Natural killer cell treated with Interleukin-12 subunit alpha and Interleukin-12 subunit beta and Interleukin-15 and Interleukin-18, amount 100 ng/mL, for 72 hours (primary cell): ENCODE measurements around the gene OR52E5. TPM values are rescaled to one million over a fixed set of nuclear protein-coding genes. Genes with fewer than 3 reads are reported as not detected.

ENCODE experiments used
- ATAC-seq, 2 donors: fragments of 150-1000 bp; cut with Tn5 transposase in 1 of 2; sonication (Bioruptor Pico), chemical (Tn5 transposase) in 1 of 2; 2 replicates each; pipeline ENCODE4 v1.10.0; 2021
- DNase-seq: peaks from one replicate; pipeline ENCODE4 v3.0.0; 2022; ENCODE audit warnings: low spot score
- H3K27ac Mint-ChIP-seq, 2 donors: 1 replicate in 1 of 2; 2 replicates in 1 of 2; pipeline ENCODE4 v1.8.0; 2022; ENCODE audit warnings: mixed read lengths in 2 of 2, mild to moderate bottlenecking in 1 of 2, moderate library complexity in 1 of 2
- H3K27me3 Mint-ChIP-seq, 2 donors: 1 replicate in 1 of 2; 2 replicates in 1 of 2; pipeline ENCODE4 v1.8.0; 2022; ENCODE audit warnings: mixed read lengths in 2 of 2
- H3K36me3 Mint-ChIP-seq: one replicate; pipeline ENCODE4 v1.8.0; 2022; ENCODE audit warnings: mixed read lengths
- H3K4me1 Mint-ChIP-seq, 2 donors: 1 replicate in 1 of 2; 2 replicates in 1 of 2; pipeline ENCODE4 v1.8.0; 2022; ENCODE audit warnings: low read depth in 2 of 2, mixed read lengths in 2 of 2, mild to moderate bottlenecking in 1 of 2
- H3K4me3 Mint-ChIP-seq: one replicate; pipeline ENCODE4 v1.8.0; 2022; ENCODE audit warnings: mixed read lengths
- H3K9me3 Mint-ChIP-seq: 2 replicates; pipeline ENCODE4 v1.8.0; 2022; ENCODE audit warnings: mixed read lengths
- total RNA-seq, 2 donors: library from RNA; stranded (reverse); gene quantifications; one replicate each; pipeline ENCODE4 v1.2.3, GENCODE V29; 2022

OR52E5 gene
- total RNA-seq, 2 donors from 2014 or later, result not detected

- Mint-ChIP-seq H3K27me3 (peaks cover 0 to 23% of the 10 kb centered on the region in 2 donors), H3K9me3 (peaks cover 8% of the 10 kb centered on the region), H3K27ac (no peak overlapping the region), H3K4me3 (no peak overlapping the region), H3K4me1 (no peaks in the 10 kb centered on the region), H3K36me3 (no peaks in the 10 kb centered on the region)
- ATAC-seq (peak; percentile 61 to 69), DNase-seq (no peak)
Measured at GRCh38 chr11:5922749-5923426, 29.9 kb downstream of the OR52E5 start.

- no peak for DNase-seq
- Mint-ChIP-seq H3K27ac (no peak overlapping the region), H3K4me1 (no peaks in the 10 kb centered on the region), H3K4me3 (no peak overlapping the region), H3K36me3 (no peaks in the 10 kb centered on the region), H3K9me3 (peaks cover 10% of the 10 kb centered on the region), H3K27me3 (peaks cover 0 to 20% of the 10 kb centered on the region in 2 donors)
- peak; percentile 32 to 33 for ATAC-seq
Measured at GRCh38 chr11:5923427-5923776, 30.4 kb downstream of the OR52E5 start.

DNA sequence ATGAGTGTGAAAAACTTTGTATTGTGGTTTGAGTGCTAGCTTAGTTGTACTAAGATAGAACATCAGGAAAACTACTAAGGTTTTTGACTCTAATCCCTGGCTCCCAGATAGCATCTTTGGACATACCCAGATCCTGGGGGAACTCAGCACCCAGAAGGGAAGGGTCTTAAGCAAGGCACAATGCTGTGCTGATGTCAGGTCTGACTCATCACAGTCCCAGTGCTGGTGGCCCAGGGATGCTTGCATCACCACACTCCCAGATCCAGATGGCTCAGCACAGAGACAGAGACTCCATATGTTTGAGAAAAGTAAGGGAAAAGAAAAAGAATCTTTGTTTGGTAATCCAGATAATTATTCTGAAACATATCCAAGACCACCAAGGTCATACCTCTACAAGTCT, 30.8 kb downstream of the OR52E5 start:
- DNase-seq, result no peak

DNA sequence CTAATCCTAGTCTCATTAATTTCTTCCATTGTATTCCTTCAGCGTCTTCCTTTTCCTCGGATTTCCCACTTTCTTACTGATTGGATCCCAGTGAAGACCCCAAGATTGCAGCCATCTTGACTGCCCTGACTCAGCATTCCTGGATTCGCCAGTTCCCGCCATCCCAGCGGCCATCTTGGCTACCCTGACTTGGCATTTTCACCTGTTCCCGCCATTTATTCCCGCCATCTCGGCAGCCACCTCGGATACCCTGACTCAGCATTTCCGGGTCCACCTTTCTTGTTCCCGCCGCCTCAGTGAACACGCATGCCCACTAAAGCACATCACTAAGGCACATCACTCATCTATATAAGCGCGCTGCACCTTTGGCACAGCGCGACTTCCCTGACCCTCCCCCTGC, 35.3 kb downstream of the OR52E5 start:
- Mint-ChIP-seq H3K27ac (no peak overlapping the region), H3K4me1 (no peaks in the 10 kb centered on the region), H3K4me3 (no peak overlapping the region), H3K36me3 (no peaks in the 10 kb centered on the region), H3K9me3 (peaks cover 10% of the 10 kb centered on the region), H3K27me3 (peaks cover 0 to 6% of the 10 kb centered on the region in 2 donors)
- ATAC-seq, result no peak
- no peak for DNase-seq

More for the DNA sequence above, 30.8 kb downstream of the OR52E5 start:
- Mint-ChIP-seq H3K4me3 (no peak overlapping the region), H3K9me3 (peaks cover 11% of the 10 kb centered on the region), H3K4me1 (no peaks in the 10 kb centered on the region), H3K27ac (no peak overlapping the region), H3K36me3 (no peaks in the 10 kb centered on the region), H3K27me3 (peaks cover 0 to 16% of the 10 kb centered on the region in 2 donors)
- peak in 1 of 2 donors; percentile 40 for ATAC-seq

DNA sequence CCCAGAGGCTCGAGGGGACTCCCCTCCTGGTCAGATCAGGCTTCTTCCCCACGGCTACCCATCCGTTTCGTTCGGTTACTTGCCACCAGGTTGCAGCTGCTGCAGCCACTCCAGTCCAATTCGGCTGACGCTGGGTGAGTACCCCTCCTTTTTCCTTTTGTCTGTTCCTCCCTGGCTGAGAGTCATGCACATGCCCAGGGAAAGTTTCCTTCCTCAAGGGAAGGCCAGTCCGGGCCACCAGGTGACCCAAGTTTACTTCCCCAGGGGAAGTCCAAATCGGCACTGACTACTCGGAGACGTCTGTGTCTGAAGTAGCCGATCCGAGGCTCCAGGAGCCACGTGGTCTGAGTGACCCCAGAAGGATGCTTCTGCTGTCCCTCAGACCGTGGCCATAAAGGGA, 35.8 kb downstream of the OR52E5 start:
- ATAC-seq, result no peak
- no peak overlapping the region for H3K4me3 Mint-ChIP-seq

GRCh38 chr11:5929571-5930368, 36.8 kb downstream of the OR52E5 start:
- ATAC-seq, result no peak
- H3K9me3 Mint-ChIP-seq, result peaks cover 10% of the 10 kb centered on the region

More for the DNA sequence above, 35.8 kb downstream of the OR52E5 start:
- no peak overlapping the region for H3K27ac Mint-ChIP-seq
- H3K27me3 Mint-ChIP-seq, result peaks cover 0 to 6% of the 10 kb centered on the region in 2 donors
- DNase-seq, result no peak
- H3K9me3 Mint-ChIP-seq, result peaks cover 10% of the 10 kb centered on the region
- H3K36me3 Mint-ChIP-seq, result no peaks in the 10 kb centered on the region
- H3K4me1 Mint-ChIP-seq, result no peaks in the 10 kb centered on the region

GRCh38 chr11:5930614-5931013, 37.6 kb downstream of the OR52E5 start:
- peaks cover 10% of the 10 kb centered on the region for H3K9me3 Mint-ChIP-seq
- H3K36me3 Mint-ChIP-seq, result no peaks in the 10 kb centered on the region
- no peaks in the 10 kb centered on the region for H3K4me1 Mint-ChIP-seq
- DNase-seq (no peak), ATAC-seq (no peak)
- H3K27me3 Mint-ChIP-seq, result no peaks in the 10 kb centered on the region
- no peak overlapping the region for H3K4me3 Mint-ChIP-seq
- H3K27ac Mint-ChIP-seq, result no peak overlapping the region

More at GRCh38 chr11:5929571-5930368, 36.8 kb downstream of the OR52E5 start:
- no peaks in the 10 kb centered on the region for H3K4me1 Mint-ChIP-seq
- H3K36me3 Mint-ChIP-seq, result no peaks in the 10 kb centered on the region
- H3K4me3 Mint-ChIP-seq, result no peak overlapping the region
- no peak for DNase-seq
- H3K27me3 Mint-ChIP-seq, result no peaks in the 10 kb centered on the region
- no peak overlapping the region for H3K27ac Mint-ChIP-seq

DNA sequence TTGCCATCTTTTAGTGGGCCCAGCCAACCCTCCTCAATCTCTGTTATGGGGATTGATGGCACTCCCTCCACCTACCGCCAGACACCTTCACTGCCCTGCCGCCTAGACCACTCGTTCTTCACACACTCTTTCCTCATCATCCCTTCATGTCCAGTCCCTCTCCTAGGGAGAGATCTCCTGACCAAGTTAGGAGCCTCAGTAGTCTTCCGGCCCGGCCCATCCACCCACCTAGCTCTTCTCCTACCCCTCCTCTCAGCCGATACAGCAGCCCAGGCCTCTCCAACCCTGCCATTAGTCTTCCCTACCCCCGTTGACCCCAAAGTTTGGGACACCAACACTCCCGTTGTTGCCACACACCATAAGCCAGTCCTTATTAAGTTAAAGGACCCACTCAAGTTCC, 38.1 kb downstream of the OR52E5 start:
- DNase-seq (no peak), ATAC-seq (peak in 1 of 2 donors; percentile 17)
- no peaks in the 10 kb centered on the region for H3K36me3 Mint-ChIP-seq
- H3K27ac Mint-ChIP-seq, result no peak overlapping the region
- no peak overlapping the region for H3K4me3 Mint-ChIP-seq
- H3K9me3 Mint-ChIP-seq, result peaks cover 6% of the 10 kb centered on the region
- no peaks in the 10 kb centered on the region for H3K27me3 Mint-ChIP-seq
- no peaks in the 10 kb centered on the region for H3K4me1 Mint-ChIP-seq

DNA sequence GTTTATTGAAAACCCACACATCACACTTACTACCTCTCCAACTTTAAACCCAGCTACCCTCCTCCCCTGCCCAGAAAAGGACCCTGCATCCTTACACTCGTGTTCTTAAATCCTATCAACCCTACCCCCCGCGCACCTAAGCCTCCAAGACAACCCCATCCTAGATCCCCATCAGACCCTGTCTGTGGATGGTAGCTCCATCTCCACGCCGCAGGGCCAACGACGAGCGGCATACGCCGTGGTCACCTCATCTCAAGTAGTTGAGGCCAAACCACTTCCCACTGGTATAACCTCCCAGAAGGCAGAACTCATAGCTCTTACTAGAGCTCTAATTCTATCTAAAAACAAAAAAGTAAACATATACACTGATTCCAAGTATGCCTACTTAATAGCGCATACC, 39.7 kb downstream of the OR52E5 start:
- Mint-ChIP-seq H3K27me3 (no peaks in the 10 kb centered on the region), H3K36me3 (no peaks in the 10 kb centered on the region), H3K4me3 (no peak overlapping the region), H3K27ac (no peak overlapping the region), H3K9me3 (peaks cover 6% of the 10 kb centered on the region), H3K4me1 (no peaks in the 10 kb centered on the region)
- DNase-seq (no peak), ATAC-seq (no peak)

- Mint-ChIP-seq H3K4me3 (no peak overlapping the region), H3K27ac (no peak overlapping the region), H3K27me3 (no peaks in the 10 kb centered on the region), H3K36me3 (no peaks in the 10 kb centered on the region), H3K4me1 (no peaks in the 10 kb centered on the region), H3K9me3 (peaks cover 6% of the 10 kb centered on the region)
- no peak for DNase-seq
- ATAC-seq, result no peak
Measured at GRCh38 chr11:5933116-5933515, 40.1 kb downstream of the OR52E5 start.

DNA sequence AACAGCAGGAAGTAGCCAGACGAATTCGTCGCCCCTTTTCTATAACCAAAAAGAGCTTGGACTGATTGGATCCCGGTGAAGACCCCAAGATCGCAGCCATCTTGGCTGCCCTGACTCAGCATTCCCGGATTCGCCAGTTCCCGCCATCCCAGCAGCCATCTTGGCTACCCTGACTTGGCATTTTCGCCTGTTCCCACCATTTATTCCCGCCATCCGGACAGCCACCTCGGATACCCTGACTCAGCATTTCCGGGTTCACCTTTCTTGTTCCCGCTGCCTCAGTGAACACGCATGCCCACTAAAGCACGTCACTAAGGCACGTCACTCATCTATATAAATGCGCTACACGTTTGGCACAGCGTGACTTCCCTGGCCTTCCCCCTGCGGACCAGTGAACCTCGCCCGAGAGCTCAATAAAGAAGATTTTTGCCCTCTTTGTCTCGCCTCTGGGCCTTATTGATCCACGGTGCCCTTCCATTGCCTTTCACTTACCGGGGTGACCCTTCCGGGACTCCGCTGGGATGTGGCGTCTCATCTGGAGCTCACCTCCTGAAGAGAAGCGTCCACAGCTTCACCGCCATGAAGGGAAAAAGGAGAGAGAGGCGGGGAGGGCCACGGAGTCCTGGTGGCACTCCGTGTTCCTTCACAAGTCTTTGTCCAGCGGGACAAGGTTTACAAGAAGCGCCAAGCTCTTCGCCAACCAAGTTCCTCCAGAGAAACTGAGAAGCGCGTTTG, 45.0 kb downstream of the OR52E5 start:
- Mint-ChIP-seq H3K27ac (no peak overlapping the region), H3K4me1 (no peaks in the 10 kb centered on the region), H3K4me3 (no peak overlapping the region), H3K36me3 (no peaks in the 10 kb centered on the region), H3K27me3 (peaks cover 6 to 14% of the 10 kb centered on the region in 2 donors), H3K9me3 (no peaks in the 10 kb centered on the region)
- ATAC-seq, result no peak
- no peak for DNase-seq

- peaks cover 6 to 16% of the 10 kb centered on the region in 2 donors for H3K27me3 Mint-ChIP-seq
- no peaks in the 10 kb centered on the region for H3K36me3 Mint-ChIP-seq
- DNase-seq, result no peak
- no peaks in the 10 kb centered on the region for H3K4me1 Mint-ChIP-seq
- no peak for ATAC-seq
- no peak overlapping the region for H3K4me3 Mint-ChIP-seq
- no peak overlapping the region for H3K27ac Mint-ChIP-seq
- no peaks in the 10 kb centered on the region for H3K9me3 Mint-ChIP-seq
Measured at GRCh38 chr11:5938603-5938965, 45.6 kb downstream of the OR52E5 start.

GRCh38 chr11:5940748-5941147, 47.7 kb downstream of the OR52E5 start:
- H3K9me3 Mint-ChIP-seq, result no peaks in the 10 kb centered on the region
- H3K4me1 Mint-ChIP-seq, result no peaks in the 10 kb centered on the region
- no peak overlapping the region for H3K4me3 Mint-ChIP-seq
- no peak for DNase-seq
- no peak for ATAC-seq
- H3K27me3 Mint-ChIP-seq, result peaks cover 11 to 29% of the 10 kb centered on the region in 2 donors
- no peak overlapping the region for H3K27ac Mint-ChIP-seq
- H3K36me3 Mint-ChIP-seq, result no peaks in the 10 kb centered on the region

DNA sequence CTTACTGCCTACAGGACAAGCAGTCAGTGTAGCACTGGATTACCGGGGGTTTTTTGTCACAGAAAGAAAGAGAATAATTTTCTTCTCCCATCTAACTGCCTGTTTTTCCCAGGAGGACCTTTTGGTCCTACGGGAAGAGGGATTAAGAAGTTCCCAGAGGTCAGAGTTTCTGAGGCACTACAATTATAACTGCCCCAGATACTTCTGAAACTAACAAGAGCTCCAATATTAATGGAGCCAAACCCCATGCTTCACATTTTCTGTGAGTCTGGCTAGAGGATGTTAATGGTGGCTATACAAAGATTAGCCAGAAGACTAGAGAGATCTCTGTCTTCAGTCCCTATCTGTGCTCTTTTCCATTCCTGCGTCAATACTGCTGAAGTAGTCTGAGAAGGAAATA, 48.9 kb downstream of the OR52E5 start, which contains the start of gene OR56A3:
Gene OR56A3 (plus strand): TSS at position 301 of the 400 bp plus-strand sequence. CDS start 5,096 bp downstream, outside the sequence.
- peaks cover 11 to 29% of the 10 kb centered on the region in 2 donors for H3K27me3 Mint-ChIP-seq
- no peak for DNase-seq
- H3K27ac Mint-ChIP-seq, result no peak within 1 kb of the TSS
- no peaks in the 10 kb centered on the region for H3K36me3 Mint-ChIP-seq
- no peak for ATAC-seq
- H3K9me3 Mint-ChIP-seq, result no peaks in the 10 kb centered on the region
- no peaks in the 10 kb centered on the region for H3K4me1 Mint-ChIP-seq
- no peak within 1 kb of the TSS for H3K4me3 Mint-ChIP-seq
